Left renal pelvis (tissue), 4 donors: ENCODE results near the gene PSMB1. TPM values are rescaled to one million over a fixed set of nuclear protein-coding genes. Genes with fewer than 3 reads are reported as not detected.
"Not testable (repeated sequence)": the region's sequence is repeated elsewhere in the genome, so short reads cannot be mapped to it uniquely, and the experiment has no call there.

ENCODE experiments used
- DNase-seq, 4 donors: peaks; one replicate each; pipeline ENCODE4 v3.0.0-alpha.2; 2013; ENCODE audit warnings: low read depth in 4 of 4, low spot score in 3 of 4
- polyA plus RNA-seq, 4 donors: library from polyadenylated mRNA; unstranded; fragments of 120-200 nt; gene quantifications; one replicate each; pipeline ENCODE4 v1.2.1, GENCODE V29; 2013; ENCODE audit not compliant: insufficient read length in 4 of 4

The PSMB1 gene
- polyA plus RNA-seq, 4 donors, result 157 to 225 (median 202) TPM

DNA sequence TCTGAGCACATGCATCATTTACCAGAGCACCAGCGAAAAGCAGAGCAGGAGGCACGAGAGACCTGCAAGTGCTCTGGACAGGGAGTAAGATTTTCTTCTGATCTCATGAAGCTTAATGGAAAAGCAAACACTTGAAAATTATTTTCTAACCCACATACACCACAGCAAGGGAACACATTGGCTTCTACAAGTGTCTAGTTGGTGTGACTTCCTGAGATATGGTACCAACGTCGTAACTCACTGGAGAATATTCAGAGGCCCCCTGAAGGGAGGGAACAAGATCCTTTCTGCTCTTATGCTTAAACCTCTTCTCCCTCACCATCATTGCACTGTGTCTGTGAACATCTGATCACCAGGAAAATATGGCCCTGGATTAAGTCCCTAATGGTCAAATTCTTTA, 48.6 kb downstream of the PSMB1 start:
- no peak for DNase-seq

DNA sequence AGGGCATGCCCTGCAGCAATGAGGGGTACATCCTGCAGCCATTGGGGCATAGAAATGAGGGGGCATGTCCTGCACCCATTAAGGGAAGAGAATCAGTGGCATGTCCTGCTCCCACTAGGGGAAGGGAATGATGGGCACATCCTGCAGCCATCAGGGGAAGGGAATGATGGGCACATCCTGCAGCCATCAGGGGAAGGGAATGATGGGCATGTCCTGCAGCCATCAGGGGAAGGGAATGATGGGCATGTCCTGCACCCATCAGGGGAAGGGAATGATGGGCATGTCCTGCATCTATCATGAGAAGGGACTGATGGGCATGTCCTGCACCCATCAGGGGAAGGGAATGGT, 49.7 kb downstream of the PSMB1 start:
- DNase-seq, result no peak

DNA sequence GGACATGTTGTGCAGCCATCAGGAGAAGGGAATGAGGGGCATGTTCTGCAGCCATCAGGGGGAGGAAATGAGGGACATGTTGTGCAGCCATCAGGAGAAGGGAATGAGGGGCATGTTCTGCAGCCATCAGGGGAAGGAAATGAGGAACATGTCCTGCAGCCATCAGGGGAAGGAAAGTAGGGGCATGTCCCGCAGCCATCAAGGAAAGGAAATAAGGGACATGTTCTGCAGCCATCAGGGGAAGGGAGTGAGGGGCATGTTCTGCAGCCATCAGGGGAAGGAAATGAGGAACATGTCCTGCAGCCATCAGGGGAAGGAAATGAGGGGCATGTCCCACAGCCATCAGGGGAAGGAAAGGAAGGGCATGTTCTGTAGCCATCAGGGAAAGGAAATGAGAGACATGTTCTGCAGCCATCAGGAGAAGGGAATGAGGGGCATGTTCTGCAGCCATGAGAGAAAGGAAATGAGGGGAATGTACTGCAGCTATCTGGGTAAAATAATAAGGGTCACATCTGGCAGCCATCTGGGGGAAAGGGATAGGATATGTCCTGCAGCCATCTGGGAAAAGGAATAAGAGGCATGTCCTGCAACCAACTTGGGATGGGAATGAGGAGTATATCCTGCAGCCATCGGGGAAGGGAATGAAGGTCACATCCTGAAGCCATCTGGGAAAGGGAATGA, 50.2 kb downstream of the PSMB1 start:
- not testable (repeated sequence) for DNase-seq

DNA sequence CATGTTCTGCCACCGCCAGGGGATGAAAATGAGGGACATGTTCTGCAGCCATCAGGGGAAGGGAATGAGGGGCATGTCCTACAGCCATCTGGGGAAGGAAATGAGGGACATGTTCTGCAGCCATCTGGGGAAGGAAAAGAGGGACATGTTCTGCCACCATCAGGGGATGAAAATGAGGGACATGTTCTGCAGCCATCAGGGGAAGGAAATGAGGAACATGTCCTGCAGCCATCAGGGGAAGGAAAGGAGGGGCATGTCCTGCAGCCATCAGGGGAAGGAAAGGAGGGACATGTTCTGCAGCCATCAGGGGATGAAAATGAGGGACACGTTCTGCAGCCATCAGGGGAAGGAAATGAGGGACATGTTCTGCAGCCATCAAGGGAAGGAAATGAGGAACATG, 50.8 kb downstream of the PSMB1 start:
- DNase-seq, result not testable (repeated sequence)

DNA sequence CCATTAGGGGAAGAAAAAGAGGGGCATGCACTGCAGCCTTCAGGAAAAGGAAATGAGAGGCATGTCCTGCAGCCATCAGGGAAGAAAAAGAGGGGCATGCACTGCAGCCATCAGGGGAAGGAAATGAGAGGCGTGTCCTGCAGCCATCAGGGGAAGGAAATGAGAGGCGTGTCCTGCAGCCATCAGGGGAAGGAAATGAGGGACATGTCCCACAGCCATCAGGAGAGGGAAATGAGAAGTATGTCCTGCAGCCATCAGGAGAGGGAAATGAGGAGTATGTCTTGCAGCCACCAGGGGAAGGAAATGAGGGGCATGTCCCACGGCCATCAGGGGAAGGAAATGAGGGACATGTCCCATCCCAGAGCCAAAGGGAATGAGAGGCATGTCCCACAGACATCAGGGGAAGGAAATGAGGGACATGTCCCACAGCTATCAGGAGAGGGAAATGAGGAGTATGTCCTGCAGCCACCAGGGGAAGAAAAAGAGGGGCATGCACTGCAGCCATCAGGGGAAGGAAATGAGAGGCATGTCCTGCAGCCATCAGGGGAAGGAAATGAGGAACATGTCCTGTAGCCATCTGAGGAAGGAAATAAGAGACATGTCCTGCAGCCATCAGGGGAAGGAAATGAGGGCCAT, 52.0 kb downstream of the PSMB1 start:
- no peak for DNase-seq

DNA sequence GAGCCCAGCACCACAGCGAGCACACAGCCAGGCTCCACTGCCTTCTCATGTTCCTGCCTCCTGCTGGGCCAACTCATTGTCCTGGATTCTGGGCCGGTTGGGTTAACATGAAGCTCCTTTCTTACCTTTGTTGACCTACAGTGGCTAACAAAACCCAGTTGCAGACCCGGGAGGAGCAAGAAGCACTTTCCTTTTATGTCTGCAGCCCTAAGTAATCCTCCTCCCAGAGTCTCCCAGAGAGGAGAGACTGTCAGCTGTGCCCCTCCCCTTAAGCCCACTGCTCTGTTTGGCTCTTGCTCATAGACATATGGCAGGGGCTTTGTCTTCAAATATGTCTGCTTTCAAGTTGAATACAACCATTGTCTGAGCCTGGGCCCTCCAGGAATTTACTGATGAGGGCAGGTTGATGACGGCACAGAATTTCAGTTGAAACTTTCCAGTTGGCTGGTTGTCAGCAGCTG, 55.2 kb downstream of the PSMB1 start:
- no peak for DNase-seq

DNA sequence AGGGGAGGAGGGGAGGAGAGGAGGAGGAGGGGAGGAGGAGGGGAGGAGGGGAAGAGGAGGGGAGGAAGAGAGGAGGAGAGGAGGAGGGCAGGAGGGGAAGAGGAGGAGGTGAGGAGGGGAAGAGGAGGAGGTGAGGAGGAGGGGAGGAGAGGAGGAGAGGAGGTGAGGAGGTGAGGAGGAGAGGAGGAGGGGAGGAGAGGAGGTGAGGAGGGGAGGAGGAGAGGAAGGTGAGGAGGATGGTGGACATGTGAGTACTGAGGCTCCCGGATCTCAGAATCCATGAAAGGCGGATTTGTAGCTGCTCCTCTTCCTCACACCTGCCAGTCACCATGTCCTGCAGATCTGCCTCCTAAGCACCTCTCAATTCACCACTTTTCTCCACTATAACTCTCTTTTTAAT, 59.8 kb downstream of the PSMB1 start:
- DNase-seq, result no peak

DNA sequence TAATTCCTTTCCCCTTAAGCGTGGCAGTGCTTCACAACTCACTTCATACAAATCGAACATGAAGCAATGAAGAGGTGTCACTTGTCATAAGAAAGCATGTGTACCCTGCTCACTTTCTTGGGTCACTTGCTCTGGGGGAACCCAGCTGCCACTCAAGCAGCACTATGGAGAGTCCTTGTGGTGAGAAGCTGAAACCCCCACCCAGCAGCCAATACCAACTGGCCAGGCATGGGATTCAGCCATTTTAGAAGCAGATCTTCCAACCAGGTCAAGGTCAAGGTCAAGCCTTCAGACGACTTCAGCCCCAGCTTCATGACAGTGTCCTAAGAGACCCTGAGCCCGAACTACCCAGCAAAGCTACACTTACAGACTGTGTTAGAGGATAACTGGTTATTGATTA, 62.8 kb downstream of the PSMB1 start:
- no peak for DNase-seq

DNA sequence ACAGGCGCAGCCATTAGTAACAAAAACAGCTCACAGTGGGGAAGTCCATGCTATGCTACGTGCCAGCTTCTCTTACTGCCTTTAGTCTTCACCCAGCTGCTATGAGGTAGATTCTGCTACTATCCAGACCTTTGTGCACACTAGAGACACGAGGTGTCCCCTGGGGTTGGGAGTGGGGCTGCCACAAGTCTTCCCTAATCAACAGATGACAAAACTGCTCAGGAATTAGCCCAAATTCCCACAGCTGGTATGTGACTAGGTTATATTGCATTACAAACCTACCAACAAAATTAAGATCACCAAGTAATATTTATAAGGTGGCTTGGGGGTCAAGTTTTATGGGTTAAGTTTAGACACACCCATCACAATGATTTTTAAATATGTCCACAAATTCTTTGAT, 63.3 kb downstream of the PSMB1 start:
- no peak for DNase-seq

DNA sequence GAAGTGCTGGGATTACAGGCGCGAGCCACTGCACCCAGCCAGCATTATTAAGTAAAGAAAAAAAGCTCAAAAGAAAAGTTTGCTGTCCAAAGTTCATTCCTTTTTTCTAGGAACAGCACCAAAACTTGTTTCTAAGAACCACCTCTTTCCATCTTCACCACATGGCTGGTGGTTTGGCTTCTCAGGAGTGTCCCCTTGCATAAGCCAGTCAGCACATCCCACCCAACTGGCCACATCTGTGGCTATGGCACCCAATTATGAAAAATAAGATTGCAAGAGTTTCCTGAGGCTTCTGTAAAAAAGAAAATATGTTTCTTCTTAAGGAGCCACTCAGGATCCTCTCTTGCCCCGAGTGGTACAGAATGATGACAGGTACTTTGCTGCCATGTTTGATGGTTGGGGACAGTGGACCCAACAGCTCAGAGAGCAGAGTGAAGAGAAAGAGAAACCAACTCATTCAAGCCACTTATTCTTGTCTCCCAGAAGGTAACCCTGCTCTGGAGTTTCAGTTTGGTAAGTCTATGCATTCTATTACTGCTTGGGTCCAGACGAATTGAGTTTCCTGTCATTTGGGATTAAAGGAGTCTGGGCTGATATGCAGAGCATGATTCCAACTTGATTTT, 65.3 kb downstream of the PSMB1 start:
- no peak for DNase-seq

DNA sequence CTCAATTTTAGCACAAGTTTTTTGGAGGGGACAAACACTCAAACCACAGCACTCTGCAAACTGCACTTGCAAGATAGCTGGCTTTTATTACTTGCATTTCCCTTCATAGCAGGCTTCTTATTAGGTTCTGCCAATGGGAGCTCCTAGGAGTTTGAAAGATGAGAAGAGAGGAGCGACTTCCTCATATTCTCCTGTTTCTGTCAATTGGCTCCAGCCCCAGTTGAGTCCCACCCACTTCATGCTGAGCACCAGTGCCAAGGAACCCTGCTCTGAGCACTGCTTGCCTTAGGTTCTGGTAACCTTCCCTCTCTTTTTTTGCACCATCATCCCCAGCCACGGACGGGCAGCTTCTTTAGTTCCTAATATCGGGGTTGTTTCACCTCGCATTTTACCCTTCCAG, 67.9 kb downstream of the PSMB1 start:
- no peak for DNase-seq

Other genes with a start within 250 kb of the PSMB1 start
- gene FAM120B, start 246.5 kb downstream of the PSMB1 start, polyA plus RNA-seq, result 10 to 100 TPM; 35.7 to 38.6 (median 37.2) TPM
- 10 to 100 TPM; 20.8 to 27.4 (median 22.1) TPM for gene TBP, start 1.1 kb upstream of the PSMB1 start, polyA plus RNA-seq
- gene PDCD2, start 31.3 kb upstream of the PSMB1 start, polyA plus RNA-seq, result 10 to 100 TPM; 63.7 to 88.9 (median 79.9) TPM